Dermis blood vessel endothelial cell (primary cell): ENCODE results near the gene FAM83F. TPM values are rescaled to one million over a fixed set of nuclear protein-coding genes. Genes with fewer than 3 reads are reported as not detected.
"Not testable (repeated sequence)": the region's sequence is repeated elsewhere in the genome, so short reads cannot be mapped to it uniquely, and the experiment has no call there.

Experiments used
- DNase-seq: peaks from one replicate; pipeline ENCODE4 v3.0.0; 2010
- total RNA-seq: library from RNA; depleted of rRNA; stranded (reverse); fragments of >200 nt; gene quantifications from 2 replicates; pipeline ENCODE4 v1.2.3, GENCODE V29; 2014

Gene FAM83F
- total RNA-seq, 1 donor from 2014 or later = under 0.01 TPM

GRCh38 chr22:39966470-39966869 is 28.3 kb upstream of the FAM83F start:
- no peak for DNase-seq

GRCh38 chr22:39967103-39967829 is 27.5 kb upstream of the FAM83F start:
- peak; percentile 66 for DNase-seq

DNA sequence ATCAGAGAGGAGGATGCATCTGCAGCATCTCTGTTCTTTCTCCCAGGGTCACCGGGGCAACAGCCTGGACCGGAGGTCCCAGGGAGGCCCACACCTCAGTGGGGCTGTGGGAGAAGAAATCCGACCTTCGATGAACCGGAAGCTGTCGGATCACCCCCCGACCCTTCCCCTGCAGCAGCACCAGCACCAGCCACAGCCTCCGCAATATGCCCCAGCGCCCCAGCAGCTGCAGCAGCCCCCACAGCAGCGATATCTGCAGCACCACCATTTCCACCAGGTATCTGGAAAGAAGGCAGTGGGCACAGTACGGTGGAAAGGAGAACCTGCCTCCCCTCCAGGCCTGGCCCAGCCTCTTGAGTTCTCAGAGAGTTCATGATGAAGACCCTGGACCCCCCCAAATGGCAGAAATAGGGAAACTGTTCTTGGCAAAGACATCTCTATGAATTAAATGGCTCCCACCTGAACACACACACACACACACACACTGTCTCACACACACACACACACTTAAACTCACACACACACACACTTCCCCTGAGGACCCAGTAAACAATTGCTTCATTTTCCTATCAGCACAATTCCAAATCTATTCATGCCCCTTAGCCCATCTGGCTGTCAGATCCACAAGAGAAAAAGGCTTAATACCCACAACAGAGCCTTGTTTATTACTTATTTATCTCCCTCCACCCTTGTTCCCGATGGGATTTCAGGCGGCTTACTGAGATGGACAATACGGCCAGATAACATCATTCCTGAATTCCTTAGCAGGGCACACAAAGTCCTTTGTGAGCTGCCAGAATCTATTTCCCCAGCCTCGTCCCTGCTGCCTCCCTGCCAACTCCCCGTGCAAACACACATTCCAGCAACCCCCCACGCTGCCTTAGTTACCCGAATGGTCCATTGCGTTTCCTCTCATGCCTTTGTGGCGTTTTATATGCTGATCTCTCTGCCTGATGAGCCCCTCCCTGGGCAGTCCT is 26.5 kb upstream of the FAM83F start:
- peak; percentile 54 for DNase-seq

GRCh38 chr22:39970742-39971141 is 24.0 kb upstream of the FAM83F start:
- no peak for DNase-seq

- no peak for DNase-seq
Measured at GRCh38 chr22:39972641-39973040, 22.1 kb upstream of the FAM83F start.

DNA sequence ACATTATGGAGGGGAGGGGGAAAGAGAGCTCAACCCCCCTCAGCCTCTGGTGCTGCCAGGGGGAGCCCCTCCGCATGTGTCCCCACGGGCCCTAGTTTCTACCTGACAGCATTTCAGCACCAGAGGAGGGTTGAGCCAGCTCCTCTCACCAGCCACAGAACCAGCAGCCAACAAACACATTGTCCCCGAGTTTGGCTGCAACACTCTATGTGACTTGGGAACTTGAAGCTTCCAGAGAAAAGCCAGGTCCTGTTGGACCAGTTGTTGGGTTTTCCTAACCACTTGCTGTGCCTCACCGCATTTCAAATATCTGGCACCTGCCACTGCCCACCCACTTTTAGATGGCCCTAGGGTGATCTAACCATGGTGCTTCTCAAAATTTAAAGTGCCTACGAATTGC is 21.1 kb upstream of the FAM83F start:
- DNase-seq = no peak

DNA sequence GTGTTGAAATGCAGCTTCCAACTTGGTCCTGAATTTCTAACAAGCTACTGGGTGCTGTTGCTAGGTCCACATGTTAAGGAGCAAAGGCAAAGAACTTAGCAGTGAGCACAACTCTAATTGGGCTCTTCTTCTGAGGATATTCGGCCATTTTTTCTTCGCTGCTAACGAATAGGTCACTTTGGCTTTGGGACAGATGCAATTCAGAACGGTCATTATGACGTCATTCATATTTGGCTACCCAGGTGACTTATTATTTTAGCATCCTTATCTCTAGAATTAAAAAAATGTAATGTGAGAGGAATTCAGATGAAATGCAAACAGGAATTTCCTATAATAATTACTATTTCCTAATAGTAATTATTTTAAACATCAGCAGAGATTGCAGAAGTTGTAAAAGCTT is 20.7 kb upstream of the FAM83F start:
- DNase-seq = no peak

DNA sequence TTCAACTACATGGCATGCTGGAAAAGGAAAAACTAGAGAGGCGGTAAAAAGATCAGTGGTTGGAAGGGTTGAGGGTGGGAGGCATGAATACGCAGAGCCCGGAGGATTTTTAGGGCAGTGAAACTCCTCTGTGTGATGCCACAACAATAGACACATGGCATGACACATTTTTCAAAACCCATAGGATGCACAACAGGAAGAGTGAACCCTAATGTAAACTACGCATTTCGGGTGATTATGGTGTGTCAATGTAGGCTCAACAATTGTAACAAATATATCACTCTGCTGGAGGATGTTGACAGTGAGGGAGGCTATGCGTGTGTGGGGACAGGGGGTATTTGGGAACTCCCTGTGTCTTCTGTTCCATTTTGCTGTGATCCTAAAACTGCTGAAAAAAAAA is 15.7 kb upstream of the FAM83F start:
- no peak for DNase-seq

- no peak for DNase-seq
Measured at GRCh38 chr22:39979458-39979857, 15.3 kb upstream of the FAM83F start.

- no peak for DNase-seq
Measured at GRCh38 chr22:39980596-39980995, 14.2 kb upstream of the FAM83F start.

DNA sequence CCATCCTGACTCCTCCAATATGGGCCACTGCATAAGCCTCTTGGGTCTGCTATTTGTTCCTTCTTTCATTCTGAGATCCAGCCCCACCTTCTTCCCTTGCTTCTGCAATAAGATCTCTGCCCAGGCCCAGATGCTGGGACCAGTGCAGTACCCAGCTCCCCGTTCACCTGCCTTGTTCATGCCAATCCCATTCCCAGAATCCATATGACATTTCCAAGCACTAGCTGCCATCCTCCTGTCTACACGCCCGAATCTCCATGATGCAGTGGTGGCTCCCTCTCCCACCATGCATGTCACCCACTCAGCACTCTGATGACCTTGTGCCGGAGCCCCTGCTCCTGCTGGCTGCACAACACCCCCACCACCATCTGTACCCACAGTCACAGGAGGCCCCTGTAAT is 11.4 kb upstream of the FAM83F start:
- no peak for DNase-seq

- no peak for DNase-seq
Measured at GRCh38 chr22:39984006-39984405, 10.7 kb upstream of the FAM83F start.

DNA sequence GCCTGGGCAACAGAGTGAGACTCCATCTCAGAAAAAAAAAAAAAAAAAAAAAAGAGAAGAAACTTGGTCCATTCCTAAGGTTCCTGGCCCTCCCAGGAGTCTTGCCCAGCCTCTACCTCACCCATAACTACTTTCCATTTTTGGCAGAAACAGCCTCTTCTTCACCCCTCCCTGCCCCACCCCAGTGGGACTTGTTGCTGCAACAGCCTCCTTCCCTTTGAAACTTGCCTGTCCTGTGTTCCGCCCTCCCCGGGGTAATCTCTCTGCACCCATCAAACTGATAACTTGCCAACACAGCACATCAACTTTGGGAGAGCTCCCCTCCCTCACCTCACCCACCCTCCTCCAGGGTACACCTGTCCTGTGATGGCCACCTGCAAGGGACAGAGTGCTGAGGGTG is 10.0 kb upstream of the FAM83F start:
- no peak for DNase-seq

DNA sequence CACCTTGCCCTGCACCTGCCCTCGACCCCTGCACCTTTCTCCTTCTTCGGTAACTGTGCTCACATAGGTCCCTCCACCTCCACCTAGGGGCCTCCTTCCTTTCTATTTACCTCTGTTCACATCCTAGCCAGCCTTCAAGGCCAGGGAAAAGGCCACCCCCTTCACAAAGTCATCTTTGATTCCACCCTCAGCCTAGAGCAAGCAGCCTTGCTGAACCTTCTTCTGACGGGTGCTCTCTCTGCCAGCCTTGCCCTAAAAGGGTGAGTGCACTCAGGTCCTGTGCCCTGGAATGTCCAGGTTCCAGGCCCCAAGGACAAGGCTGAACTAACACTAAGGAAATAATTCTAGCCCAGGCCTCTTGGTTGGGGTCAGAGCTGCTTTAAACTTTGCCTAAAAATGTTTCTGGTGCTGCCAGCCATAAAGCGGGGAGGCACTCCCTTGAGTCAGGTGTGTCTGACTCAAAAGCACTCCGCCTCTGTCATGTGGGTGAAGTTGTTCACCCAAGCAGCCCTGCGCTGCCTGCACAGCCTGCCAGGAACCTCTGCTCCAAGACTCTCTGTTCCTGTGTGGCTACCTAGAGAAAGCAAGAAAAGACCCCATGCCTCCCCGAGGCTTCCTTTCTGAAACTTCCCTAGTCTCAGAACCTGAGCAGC is 9.2 kb upstream of the FAM83F start:
- DNase-seq = no peak

- DNase-seq = no peak
Measured at GRCh38 chr22:39988386-39989114, 6.2 kb upstream of the FAM83F start.

GRCh38 chr22:39989633-39990032 is 5.1 kb upstream of the FAM83F start:
- DNase-seq = no peak

DNA sequence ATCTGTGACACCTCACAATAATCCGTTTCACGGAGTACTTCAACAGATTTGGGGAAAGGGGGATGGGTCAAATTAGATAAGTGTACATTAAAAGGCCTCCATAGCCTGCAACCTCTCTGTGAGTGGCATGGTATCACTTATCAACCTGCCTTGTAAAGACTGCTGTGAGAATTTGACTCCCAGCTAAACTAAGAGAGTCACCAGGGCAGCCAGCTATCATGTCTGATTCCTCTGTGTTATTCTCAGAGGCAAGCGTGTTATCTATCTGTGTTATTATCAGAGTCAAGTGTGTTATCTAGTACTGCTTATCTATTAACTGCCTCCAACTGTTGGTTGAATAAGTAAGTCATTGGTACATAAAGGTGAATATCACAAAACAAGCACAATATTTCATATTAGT is 4.1 kb upstream of the FAM83F start:
- no peak for DNase-seq

DNA sequence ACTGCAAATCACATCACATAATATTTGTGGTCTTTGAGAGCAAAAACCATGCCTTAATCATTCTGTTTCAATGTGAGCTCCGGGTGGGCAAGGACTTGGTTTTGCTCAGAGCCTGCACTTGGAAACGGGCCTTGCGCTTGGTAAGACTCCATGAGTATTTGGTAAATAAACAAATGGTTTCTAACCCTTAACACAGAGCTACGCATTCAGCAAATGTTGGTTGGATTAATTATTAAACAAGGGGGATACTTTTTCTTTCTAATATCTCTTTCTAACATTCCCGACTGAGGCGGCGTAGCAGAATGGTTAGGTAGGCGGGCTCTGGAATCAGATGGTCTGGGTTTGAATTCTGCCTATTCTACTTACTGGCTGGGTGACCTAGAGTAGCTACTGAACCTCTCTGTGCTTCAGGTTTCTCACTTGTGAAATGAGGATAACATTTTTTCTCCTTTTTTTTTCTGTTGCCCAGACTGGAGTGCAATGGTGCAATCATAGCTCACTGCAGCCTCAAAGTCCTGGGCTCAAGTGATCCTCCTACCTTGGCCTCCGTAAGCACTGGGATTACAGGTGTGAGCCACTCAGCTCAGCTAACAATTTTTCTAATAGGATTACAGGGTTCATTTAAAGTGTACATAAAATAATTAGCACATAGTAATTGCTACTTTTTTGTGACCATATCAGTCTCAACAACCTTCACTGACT is 3.4 kb upstream of the FAM83F start:
- DNase-seq = no peak

- no peak for DNase-seq
Measured at GRCh38 chr22:39992088-39992826, 2.5 kb upstream of the FAM83F start.

DNA sequence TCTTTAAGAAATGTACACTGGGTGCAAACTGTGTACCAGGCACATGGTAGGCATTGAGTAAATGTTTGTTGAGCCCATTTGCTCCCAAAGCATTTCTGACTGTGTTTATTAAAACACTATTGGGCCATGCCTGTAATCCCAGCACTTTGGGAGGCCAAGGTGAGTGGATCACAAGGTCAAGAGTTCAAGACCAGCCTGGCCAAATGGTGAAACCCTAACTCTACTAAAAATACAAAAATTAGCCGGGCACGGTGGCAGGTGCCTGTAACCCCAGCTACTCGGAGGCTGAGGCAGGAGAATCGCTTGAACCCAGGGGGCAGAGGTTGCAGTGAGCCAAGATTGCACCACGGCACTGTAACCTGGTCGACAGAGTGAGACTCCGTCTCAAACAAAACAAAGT is 1.9 kb upstream of the FAM83F start:
- not testable (repeated sequence) for DNase-seq

GRCh38 chr22:39994041-39994565 is 651 bp upstream of the FAM83F start:
- peak; percentile 36 for DNase-seq
